Dermis blood vessel endothelial cell (primary cell): ENCODE measurements around the gene PARS2. TPM values are rescaled to one million over a fixed set of nuclear protein-coding genes. Genes with fewer than 3 reads are reported as not detected.

ENCODE experiments used
- DNase-seq: peaks from one replicate; pipeline ENCODE4 v3.0.0; 2010
- total RNA-seq: library from RNA; depleted of rRNA; stranded (reverse); fragments of >200 nt; gene quantifications from 2 replicates; pipeline ENCODE4 v1.2.3, GENCODE V29; 2014

PARS2 gene
- total RNA-seq, 1 donor from 2014 or later = 4.8 TPM

- DNase-seq = peak; percentile 51
These were observed 10.6 kb upstream of the PARS2 start for GRCh38 chr1:54774820-54775498.

DNA sequence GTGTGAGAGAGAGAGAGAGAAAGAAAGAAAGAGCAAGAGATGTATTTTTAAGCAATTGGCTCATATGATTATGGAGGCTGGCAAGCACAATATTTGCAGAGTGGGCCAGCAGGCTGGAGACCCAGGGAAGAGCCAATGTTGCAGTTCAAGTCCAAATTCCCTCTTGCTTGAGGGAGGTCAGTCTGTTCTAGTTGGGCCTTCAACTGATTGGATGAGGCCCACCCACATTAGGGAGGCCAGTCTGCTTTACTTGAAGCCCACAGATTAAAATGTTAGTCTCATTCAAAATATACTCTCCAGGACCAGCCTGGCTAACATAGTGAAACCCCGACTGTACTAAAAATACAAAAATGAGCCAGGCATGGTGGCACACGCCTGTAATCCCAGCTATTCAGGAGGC, 8.6 kb upstream of the PARS2 start:
- no peak for DNase-seq

DNA sequence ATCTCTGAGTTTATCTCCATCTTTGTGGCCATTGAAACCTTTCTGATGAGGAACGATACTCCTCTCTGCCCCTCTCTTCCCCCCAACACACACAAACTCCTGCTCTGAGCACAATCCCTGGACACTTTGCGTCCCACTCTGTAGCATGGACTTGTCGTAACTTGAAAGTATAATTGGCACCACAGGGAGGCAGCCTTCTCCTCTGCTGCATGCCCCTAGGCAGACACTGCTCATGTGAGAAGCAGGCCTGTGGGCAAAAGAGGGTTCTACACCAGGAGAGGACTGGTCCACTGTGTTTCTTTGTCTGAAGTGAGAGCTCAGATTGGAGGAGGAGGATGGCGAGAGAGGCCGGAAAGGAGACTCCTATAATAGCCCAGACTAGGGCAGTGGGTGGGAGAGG, 3.8 kb upstream of the PARS2 start:
- DNase-seq = no peak

DNA sequence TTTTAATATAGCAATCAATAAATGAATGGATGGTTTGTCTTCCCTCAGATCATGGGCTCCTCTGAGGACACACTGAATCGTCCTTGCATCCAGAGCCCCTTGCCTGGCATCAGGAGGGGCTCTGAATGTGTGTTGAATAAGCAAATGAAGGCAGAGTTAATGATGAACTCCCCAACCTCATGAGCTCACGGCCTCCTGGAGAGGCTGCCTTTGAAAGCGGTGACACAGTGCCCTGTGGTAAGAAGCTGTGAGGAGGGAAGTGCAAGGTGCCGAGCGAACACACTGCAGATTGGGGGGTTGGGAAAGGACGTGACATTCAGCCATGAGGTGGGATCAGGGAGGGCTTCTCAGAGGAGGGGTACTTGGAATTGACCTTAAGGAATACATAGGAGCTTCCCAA, 3.2 kb upstream of the PARS2 start:
- no peak for DNase-seq

GRCh38 chr1:54766726-54767125, 2.4 kb upstream of the PARS2 start:
- DNase-seq = no peak

DNA sequence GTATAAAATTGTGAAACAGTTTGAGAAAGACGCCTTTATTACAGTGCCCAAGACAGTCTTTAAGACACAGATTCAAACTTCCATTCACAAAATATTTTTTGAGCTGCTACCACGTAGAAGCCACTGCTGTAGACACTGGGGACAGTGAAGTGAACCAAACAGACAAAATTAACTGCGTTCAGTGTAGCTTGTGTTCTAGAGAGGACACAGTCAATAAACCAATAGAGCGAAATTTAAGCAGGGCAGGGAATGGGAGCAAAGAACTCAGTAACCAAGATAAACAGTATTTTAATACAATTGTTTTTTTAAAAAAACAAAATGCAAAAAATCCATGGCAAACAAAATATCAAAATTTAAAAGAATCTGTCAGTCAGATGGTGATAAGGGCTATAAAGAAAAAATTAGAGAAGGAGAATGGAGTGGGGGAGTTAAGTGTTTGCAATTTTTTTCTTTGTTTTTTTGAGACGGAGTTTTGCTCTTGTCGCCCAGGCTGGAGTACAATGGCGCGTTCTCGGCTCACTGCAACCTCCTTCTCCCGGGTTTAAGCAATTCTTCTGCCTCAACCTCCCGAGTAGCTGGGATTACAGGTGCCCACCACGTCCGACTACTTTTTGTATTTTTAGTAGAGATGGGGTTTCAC, 719 bp upstream of the PARS2 start:
- no peak for DNase-seq

GRCh38 chr1:54763816-54764132, 549 bp downstream of the PARS2 start:
- DNase-seq = no peak

DNA sequence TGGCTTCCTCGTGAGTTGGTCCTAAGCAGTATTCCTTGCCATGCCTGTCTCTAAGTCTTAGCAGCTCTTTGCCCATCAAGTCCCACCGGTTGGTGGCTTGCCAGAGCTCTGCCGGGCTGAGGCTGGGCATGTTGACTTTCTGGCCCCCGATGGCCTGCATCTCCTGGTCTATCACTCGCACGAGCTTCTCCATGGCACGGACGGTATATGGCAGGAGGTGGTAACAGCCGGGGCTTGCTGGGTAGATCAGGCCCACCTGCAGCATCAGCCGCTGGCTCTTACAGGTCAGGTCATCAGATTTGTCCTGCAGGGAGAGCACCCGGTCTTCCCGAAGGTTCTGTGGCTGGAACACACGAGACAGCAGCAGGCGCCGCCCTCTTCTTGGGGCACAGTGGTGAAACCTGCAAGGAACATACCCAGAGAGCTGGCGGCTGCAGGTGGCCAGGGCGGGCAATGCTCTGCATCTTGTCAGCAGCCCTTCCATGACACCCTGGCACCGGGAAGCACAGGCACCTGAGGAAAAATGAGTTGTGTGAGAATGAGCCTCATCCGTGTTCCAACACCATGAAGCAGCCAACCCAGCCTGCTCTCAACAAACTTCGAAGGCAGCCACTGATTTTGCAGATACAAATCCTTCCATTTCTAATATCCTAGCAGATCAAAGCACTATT, 5.5 kb downstream of the PARS2 start:
- no peak for DNase-seq

DNA sequence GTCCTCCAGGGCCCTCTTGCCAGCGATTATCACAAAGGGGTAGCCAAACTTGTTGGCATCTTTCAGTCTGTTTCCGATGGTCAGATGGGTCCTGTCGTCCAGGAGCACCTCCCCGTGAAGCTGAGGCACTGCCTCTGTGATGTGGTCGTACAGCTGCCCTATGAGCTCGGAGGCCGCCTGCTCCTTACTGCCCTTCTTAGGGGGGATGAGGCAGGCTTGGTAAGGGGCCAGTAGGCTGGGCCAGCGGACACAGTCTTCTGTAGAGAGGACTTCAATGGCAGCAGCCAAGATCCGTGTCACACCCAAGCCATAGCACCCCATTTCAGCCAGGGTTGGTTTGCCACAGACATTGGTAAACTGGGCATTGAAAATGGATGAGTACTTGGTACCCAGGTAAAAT, 6.5 kb downstream of the PARS2 start:
- DNase-seq = no peak

GRCh38 chr1:54754486-54755285, 9.6 kb downstream of the PARS2 start:
- no peak for DNase-seq

GRCh38 chr1:54754045-54754444, 10.3 kb downstream of the PARS2 start:
- DNase-seq = no peak

GRCh38 chr1:54751426-54751825, 12.9 kb downstream of the PARS2 start:
- no peak for DNase-seq

DNA sequence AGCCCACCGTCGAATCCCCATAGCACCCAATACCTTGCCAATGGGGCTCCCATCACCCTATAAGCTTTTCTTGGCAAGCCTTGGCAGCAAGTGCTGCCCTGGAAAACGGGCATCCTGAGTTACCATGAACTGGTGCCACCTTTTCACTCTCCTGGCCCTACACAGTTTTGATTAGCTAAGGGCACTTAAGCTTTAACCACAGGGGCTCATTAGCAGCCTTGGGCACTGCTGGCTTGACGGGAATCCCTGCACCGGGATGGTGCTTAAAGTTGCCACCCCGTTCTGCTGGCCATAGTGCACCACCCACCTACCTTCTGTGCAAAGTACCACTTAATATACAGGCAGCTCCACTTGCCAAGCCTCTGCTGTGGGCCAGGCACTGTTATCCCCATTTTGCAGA, 13.7 kb downstream of the PARS2 start:
- no peak for DNase-seq

GRCh38 chr1:54748094-54748835, 16.1 kb downstream of the PARS2 start:
- no peak for DNase-seq

DNA sequence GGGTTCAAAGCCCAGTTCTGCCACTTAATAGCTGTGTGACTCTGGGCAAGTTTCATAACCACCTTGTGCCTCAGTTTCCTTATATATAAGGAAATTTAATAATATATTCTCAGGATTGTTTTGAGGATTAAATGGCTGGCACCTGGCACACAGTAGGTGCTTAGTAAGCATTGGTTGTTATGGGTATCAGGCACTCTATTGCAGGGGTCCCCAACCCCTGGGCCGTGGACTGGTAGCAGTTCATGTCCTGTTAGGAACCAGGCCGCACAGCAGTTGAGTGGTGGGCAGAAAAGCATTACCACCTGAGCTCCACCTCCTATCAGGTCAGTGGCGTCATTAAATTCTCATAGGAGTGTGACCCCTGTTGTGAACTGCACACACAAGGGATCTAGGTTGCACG, 18.5 kb downstream of the PARS2 start:
- DNase-seq = no peak

DNA sequence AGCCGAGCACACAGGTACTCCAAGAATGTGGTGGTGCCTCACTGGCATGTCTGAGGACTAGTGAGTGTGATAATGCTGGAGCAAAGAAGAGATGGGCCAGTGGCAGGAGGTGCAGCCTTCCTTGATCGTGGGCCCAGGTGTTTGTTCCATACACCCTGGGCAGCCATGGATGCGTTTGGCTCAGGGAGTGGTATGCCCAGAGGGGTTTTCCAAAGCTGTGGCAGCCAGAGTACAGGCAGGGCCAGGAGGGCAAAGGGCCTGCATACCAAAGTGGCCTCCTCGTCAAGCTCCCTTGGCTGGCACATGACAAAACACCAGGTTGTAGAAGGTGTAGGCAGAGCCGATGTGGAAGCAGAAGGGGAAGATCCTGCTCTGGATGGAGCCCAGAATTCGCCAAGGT, 19.0 kb downstream of the PARS2 start:
- DNase-seq = no peak

DNA sequence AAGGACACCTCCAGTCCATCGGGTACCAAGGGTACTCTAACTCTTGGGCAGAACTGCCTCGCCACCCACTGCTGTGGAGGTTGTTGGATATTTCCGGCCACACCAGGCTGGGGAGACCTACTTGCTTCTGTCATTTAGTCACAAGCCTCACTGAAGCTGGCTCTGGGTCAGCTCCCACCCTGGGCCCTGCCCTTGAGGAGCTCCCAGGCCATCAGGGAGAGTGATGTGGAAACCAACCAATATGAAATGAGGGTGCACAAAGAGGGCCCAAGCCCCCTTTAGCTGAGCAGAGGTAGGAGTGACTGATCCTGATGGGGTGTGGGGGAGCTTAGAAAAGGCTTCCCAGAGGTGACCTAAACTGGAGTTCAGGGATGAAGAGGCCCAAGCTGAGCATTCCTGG, 19.6 kb downstream of the PARS2 start:
- no peak for DNase-seq

DNA sequence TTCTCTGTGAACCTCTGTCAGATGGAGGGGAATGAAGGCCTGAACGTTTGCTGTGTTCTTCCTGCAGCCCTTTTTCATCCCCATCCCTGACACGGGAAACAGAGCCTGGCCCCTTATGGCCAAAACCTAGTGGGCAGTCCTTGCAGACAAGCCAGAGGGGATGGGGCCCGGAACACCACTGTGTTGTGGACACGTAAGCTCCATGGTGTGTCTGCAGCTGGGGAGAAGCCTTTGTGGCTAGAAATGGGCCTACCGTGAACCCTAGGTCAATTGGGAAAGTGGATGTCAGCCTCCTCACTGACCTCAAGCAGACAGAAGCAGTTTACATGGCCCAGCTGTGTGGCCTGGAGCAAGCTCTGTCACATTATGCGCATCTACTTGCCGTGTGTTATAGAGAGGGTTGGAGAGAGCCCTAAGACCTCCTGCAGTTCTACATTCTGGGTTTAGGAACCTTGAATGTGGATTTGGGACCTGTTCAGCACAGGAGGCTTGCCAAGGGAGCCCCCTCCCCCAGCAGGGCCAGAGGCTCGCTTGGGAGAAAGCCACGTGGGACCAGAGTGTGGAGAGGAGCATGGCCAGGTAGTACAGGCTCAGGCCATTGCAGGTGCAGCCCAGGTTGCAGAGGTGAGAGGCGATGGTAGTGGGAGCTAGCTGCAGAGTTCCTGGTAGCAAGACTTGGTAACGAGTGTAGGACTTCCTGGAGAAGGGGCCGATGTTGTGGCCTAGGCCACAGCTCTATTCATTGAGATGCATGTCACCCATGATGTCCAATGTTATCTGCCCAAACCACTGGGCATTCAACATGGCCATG, 20.7 kb downstream of the PARS2 start:
- DNase-seq = no peak

- DNase-seq = no peak
These were observed 22.0 kb downstream of the PARS2 start for GRCh38 chr1:54742282-54742681.

DNA sequence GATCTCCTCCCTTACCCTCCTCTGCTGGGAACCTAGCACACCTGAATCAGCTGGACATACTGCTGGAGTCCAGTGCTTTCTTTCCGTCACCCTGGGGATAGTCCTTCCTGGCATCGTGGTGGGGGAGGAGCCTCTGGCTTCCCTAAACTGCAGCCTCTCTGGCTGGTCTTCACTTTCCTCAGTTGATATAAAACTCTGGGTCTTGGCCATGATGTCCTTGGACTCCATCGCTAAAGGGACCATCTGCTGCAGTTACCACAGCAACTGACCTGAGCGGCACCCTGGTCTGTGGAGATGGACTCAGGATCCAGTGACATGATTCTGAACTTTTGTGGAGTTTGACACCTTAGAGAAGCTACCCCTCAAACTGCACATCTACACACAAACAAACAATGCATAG, 22.8 kb downstream of the PARS2 start:
- DNase-seq = no peak

GRCh38 chr1:54738244-54738643, 26.1 kb downstream of the PARS2 start:
- no peak for DNase-seq

GRCh38 chr1:54736685-54737084, 27.6 kb downstream of the PARS2 start:
- DNase-seq = no peak
